ENCODE data around the gene WSCD1. TPM values are rescaled to one million over a fixed set of nuclear protein-coding genes. Genes with fewer than 3 reads are reported as not detected.

WSCD1 gene
- 1 to 10 TPM; 1.7 to 6.8 (median 3.5) TPM for total RNA-seq

- H3K4me1 ChIP-seq: peaks cover 0 to 30% (median 25%) of the 10 kb centered on the region in 4 donors
- intact Hi-C loops (cut with DNase I): no loop called here
- WGBS: 18% methylated on average over 14 of the region's 71 CpGs
- H3K4me3 ChIP-seq: peak within 1 kb of the TSS; percentile 60 to 78 (median 64)
- H3K36me3 ChIP-seq: no peaks in the 10 kb centered on the region
- H3K27me3 ChIP-seq: peaks cover 0 to 54% (median 3%) of the 10 kb centered on the region in 4 donors
- H3K9me3 ChIP-seq: no peaks in the 10 kb centered on the region
- peak within 1 kb of the TSS in 1 of 4 donors; percentile 22 for H3K27ac ChIP-seq (replicated peaks in 1 of 4)
- TF ChIP-seq EP300 (IDR thresholded peaks at IDR 0.05) (no peak), POLR2A (IDR thresholded peaks at IDR 0.05; ENCODE audit: low read depth) (no peak), POLR2AphosphoS5 (IDR thresholded peaks at IDR 0.05) (no peak)
- TF ChIP-seq, protein P1, sequence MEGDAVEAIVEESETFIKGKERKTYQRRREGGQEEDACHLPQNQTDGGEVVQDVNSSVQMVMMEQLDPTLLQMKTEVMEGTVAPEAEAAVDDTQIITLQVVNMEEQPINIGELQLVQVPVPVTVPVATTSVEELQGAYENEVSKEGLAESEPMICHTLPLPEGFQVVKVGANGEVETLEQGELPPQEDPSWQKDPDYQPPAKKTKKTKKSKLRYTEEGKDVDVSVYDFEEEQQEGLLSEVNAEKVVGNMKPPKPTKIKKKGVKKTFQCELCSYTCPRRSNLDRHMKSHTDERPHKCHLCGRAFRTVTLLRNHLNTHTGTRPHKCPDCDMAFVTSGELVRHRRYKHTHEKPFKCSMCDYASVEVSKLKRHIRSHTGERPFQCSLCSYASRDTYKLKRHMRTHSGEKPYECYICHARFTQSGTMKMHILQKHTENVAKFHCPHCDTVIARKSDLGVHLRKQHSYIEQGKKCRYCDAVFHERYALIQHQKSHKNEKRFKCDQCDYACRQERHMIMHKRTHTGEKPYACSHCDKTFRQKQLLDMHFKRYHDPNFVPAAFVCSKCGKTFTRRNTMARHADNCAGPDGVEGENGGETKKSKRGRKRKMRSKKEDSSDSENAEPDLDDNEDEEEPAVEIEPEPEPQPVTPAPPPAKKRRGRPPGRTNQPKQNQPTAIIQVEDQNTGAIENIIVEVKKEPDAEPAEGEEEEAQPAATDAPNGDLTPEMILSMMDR (IDR thresholded peaks at IDR 0.05): no peak
- no peak for DNase-seq (ENCODE audit: extremely low spot score)
Measured at GRCh38 chr17:6069539-6070429, at the start of gene WSCD1. Gene WSCD1 (plus strand): TSS chr17:6070379. CDS start chr17:6080659, 10,280 bp downstream.

GRCh38 chr17:6021011-6021400 is 49.2 kb upstream of the WSCD1 start:
- 74% methylated on average over 5 of the region's 5 CpGs for WGBS
- Histone ChIP-seq H3K27ac (replicated peaks in 1 of 4) (no peak overlapping the region), H3K4me1 (no peaks in the 10 kb centered on the region), H3K36me3 (no peaks in the 10 kb centered on the region), H3K9me3 (no peaks in the 10 kb centered on the region), H3K4me3 (no peak overlapping the region), H3K27me3 (peaks cover 0 to 21% (median 0%) of the 10 kb centered on the region in 4 donors)
- no peak for DNase-seq (ENCODE audit: extremely low spot score)
- TF ChIP-seq POLR2AphosphoS5 (IDR thresholded peaks at IDR 0.05) (no peak), POLR2A (IDR thresholded peaks at IDR 0.05; ENCODE audit: low read depth) (no peak), EP300 (IDR thresholded peaks at IDR 0.05) (no peak)
- TF ChIP-seq, protein P1 (IDR thresholded peaks at IDR 0.05): no peak
- intact Hi-C loops (cut with DNase I): no loop called here

- Histone ChIP-seq H3K9me3 (no peaks in the 10 kb centered on the region), H3K4me3 (no peak overlapping the region), H3K27ac (replicated peaks in 1 of 4) (no peak overlapping the region), H3K36me3 (no peaks in the 10 kb centered on the region), H3K27me3 (peaks cover 0 to 21% (median 0%) of the 10 kb centered on the region in 4 donors), H3K4me1 (no peaks in the 10 kb centered on the region)
- no peak for TF ChIP-seq POLR2A (IDR thresholded peaks at IDR 0.05; ENCODE audit: low read depth)
- no peak for TF ChIP-seq EP300 (IDR thresholded peaks at IDR 0.05)
- no peak for TF ChIP-seq POLR2AphosphoS5 (IDR thresholded peaks at IDR 0.05)
- TF ChIP-seq, protein P1 (IDR thresholded peaks at IDR 0.05): no peak
- no peak for DNase-seq (ENCODE audit: extremely low spot score)
- intact Hi-C loops (cut with DNase I): no loop called here
- WGBS: 77% methylated on average over 9 of the region's 9 CpGs
Measured at GRCh38 chr17:6021627-6022026, 48.6 kb upstream of the WSCD1 start.

GRCh38 chr17:6023036-6023831 is 46.9 kb upstream of the WSCD1 start:
- Histone ChIP-seq H3K36me3 (no peaks in the 10 kb centered on the region), H3K9me3 (no peaks in the 10 kb centered on the region), H3K4me1 (no peaks in the 10 kb centered on the region), H3K27ac (replicated peaks in 1 of 4) (no peak overlapping the region), H3K27me3 (peaks cover 0 to 26% (median 0%) of the 10 kb centered on the region in 4 donors), H3K4me3 (no peak overlapping the region)
- TF ChIP-seq POLR2A (IDR thresholded peaks at IDR 0.05; ENCODE audit: low read depth): no peak
- TF ChIP-seq, protein P1 (IDR thresholded peaks at IDR 0.05): no peak
- no peak for TF ChIP-seq EP300 (IDR thresholded peaks at IDR 0.05)
- TF ChIP-seq POLR2AphosphoS5 (IDR thresholded peaks at IDR 0.05): no peak
- 50% methylated on average over 6 of the region's 6 CpGs for whole genome bisulfite sequencing
- intact Hi-C loops (cut with DNase I): no loop called here
- DNase-seq (ENCODE audit: extremely low spot score): no peak
